Measurements from ENCODE around the gene RHBDF2. TPM values are rescaled to one million over a fixed set of nuclear protein-coding genes. Genes with fewer than 3 reads are reported as not detected.

RHBDF2 gene
- polyA plus RNA-seq, 1 donor (not counting 4 experiments of a cell fraction or from before 2014, with no cell fraction given), result 14.9 TPM

- dilution Hi-C loops (cut with MboI; ENCODE audit: extremely low pct_ligation_motif_present, low sequenced_read_pairs), result no loop called here
- no peak overlapping the region for H3K27ac ChIP-seq (ENCODE audit: control insufficient read depth, insufficient read depth, low read length)
- H3K4me2 ChIP-seq (ENCODE audit: control insufficient read depth, extremely low read depth, insufficient read depth, low read depth, low read length), result no peak overlapping the region
- peaks cover 2% of the 10 kb centered on the region for H3K9me1 ChIP-seq (ENCODE audit: control insufficient read depth, extremely low read depth, insufficient read depth, low read length)
- no peak overlapping the region for H3K9ac ChIP-seq (ENCODE audit: control insufficient read depth, extremely low read depth, insufficient read depth, low read length)
- H2AFZ ChIP-seq (ENCODE audit: control insufficient read depth, low read length), result no peak overlapping the region
- H4K20me1 ChIP-seq (ENCODE audit: control insufficient read depth, extremely low read depth, insufficient read depth, low read length), result peaks cover 9% of the 10 kb centered on the region
- peaks cover 10% of the 10 kb centered on the region for H3K4me1 ChIP-seq (ENCODE audit: control insufficient read depth, extremely low read depth, insufficient read depth, low read length)
- H3K9me3 ChIP-seq (ENCODE audit: control insufficient read depth, low read depth, low read length), result no peaks in the 10 kb centered on the region
- no peak overlapping the region for H3K4me3 ChIP-seq (ENCODE audit: control insufficient read depth in 2 of 3, extremely low read depth in 1 of 3, insufficient read depth in 2 of 3, low read depth in 1 of 3, low read length in 3 of 3)
- H3K36me3 ChIP-seq (ENCODE audit: control insufficient read depth in 2 of 2, extremely low read depth in 1 of 2, insufficient read depth in 2 of 2, low read length in 2 of 2), result no peaks in the 10 kb centered on the region
- H3K27me3 ChIP-seq (ENCODE audit: control insufficient read depth, extremely low read depth, insufficient read depth, low read length), result no peaks in the 10 kb centered on the region
- DNase-seq (ENCODE audit: low read depth, low spot score) (no peak), FAIRE-seq (no peak)
- peaks cover 67% of the 10 kb centered on the region for H3K79me2 ChIP-seq (ENCODE audit: control insufficient read depth, insufficient read depth, low read length)
- TF ChIP-seq, protein P1, sequence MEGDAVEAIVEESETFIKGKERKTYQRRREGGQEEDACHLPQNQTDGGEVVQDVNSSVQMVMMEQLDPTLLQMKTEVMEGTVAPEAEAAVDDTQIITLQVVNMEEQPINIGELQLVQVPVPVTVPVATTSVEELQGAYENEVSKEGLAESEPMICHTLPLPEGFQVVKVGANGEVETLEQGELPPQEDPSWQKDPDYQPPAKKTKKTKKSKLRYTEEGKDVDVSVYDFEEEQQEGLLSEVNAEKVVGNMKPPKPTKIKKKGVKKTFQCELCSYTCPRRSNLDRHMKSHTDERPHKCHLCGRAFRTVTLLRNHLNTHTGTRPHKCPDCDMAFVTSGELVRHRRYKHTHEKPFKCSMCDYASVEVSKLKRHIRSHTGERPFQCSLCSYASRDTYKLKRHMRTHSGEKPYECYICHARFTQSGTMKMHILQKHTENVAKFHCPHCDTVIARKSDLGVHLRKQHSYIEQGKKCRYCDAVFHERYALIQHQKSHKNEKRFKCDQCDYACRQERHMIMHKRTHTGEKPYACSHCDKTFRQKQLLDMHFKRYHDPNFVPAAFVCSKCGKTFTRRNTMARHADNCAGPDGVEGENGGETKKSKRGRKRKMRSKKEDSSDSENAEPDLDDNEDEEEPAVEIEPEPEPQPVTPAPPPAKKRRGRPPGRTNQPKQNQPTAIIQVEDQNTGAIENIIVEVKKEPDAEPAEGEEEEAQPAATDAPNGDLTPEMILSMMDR (optimal IDR thresholded peaks at IDR 0.05 in 1 of 3, IDR thresholded peaks at IDR 0.05 in 1 of 3, conservative IDR thresholded peaks at IDR 0.05 in 1 of 3; ENCODE audit: extremely low read depth in 1 of 3, insufficient read depth in 2 of 3, low read length in 3 of 3), result no peak
- no peak for TF ChIP-seq EZH2 (IDR thresholded peaks at IDR 0.05; ENCODE audit: low read length)
Measured at GRCh38 chr17:76434870-76435269, 66.4 kb downstream of the RHBDF2 start.

DNA sequence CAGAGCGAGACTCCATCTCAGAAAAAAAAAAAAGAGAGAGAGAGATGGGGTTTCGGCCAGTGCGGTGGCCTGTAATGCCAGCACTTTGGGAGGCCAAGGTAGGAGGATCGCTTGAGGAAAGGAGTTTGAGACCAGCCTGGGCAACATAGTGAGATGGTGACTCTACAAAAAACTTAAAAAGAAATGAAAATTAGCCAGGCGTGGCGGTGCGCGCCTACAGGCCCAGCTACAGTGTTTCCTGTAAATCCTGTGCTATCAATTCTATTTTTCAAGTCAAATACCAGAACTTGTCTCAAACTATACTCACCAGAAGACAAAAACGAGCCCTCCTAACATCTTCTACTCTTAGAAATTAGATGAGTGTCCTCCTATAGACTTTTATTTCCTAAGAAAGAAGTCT, 67.5 kb downstream of the RHBDF2 start:
- FAIRE-seq (no peak), DNase-seq (ENCODE audit: low read depth, low spot score) (no peak)
- Histone ChIP-seq H3K27ac (ENCODE audit: control insufficient read depth, insufficient read depth, low read length) (no peak overlapping the region), H3K36me3 (ENCODE audit: control insufficient read depth in 2 of 2, extremely low read depth in 1 of 2, insufficient read depth in 2 of 2, low read length in 2 of 2) (peaks cover 0 to 2% of the 10 kb centered on the region in 2 experiments), H2AFZ (ENCODE audit: control insufficient read depth, low read length) (no peak overlapping the region), H4K20me1 (ENCODE audit: control insufficient read depth, extremely low read depth, insufficient read depth, low read length) (peaks cover 9% of the 10 kb centered on the region), H3K9ac (ENCODE audit: control insufficient read depth, extremely low read depth, insufficient read depth, low read length) (no peak overlapping the region), H3K4me1 (ENCODE audit: control insufficient read depth, extremely low read depth, insufficient read depth, low read length) (peaks cover 10% of the 10 kb centered on the region), H3K4me2 (ENCODE audit: control insufficient read depth, extremely low read depth, insufficient read depth, low read depth, low read length) (no peak overlapping the region), H3K4me3 (ENCODE audit: control insufficient read depth in 2 of 3, extremely low read depth in 1 of 3, insufficient read depth in 2 of 3, low read depth in 1 of 3, low read length in 3 of 3) (no peak overlapping the region), H3K9me3 (ENCODE audit: control insufficient read depth, low read depth, low read length) (no peaks in the 10 kb centered on the region), H3K9me1 (ENCODE audit: control insufficient read depth, extremely low read depth, insufficient read depth, low read length) (peaks cover 2% of the 10 kb centered on the region), H3K27me3 (ENCODE audit: control insufficient read depth, extremely low read depth, insufficient read depth, low read length) (no peaks in the 10 kb centered on the region), H3K79me2 (ENCODE audit: control insufficient read depth, insufficient read depth, low read length) (peaks cover 59% of the 10 kb centered on the region)
- dilution Hi-C loops (cut with MboI; ENCODE audit: extremely low pct_ligation_motif_present, low sequenced_read_pairs), result no loop called here
- TF ChIP-seq, protein P1 (optimal IDR thresholded peaks at IDR 0.05 in 1 of 3, IDR thresholded peaks at IDR 0.05 in 1 of 3, conservative IDR thresholded peaks at IDR 0.05 in 1 of 3; ENCODE audit: extremely low read depth in 1 of 3, insufficient read depth in 2 of 3, low read length in 3 of 3), result no peak
- TF ChIP-seq EZH2 (IDR thresholded peaks at IDR 0.05; ENCODE audit: low read length), result no peak

All from keratinocyte (primary cell).